Stomach smooth muscle (tissue), 2 donors: ENCODE results near the gene DAPK2.

Source experiments
- H3K27ac ChIP-seq: one replicate; pipeline ENCODE4 v1.7.0; 2013; ENCODE audit warnings: mild to moderate bottlenecking, low read length, inconsistent platforms
- H3K27me3 ChIP-seq, 2 donors: one replicate each; pipeline ENCODE4 v1.7.0; 2013; ENCODE audit warnings: low read length in 2 of 2; ENCODE audit not compliant: insufficient read depth in 2 of 2, control insufficient read depth in 1 of 2
- H3K36me3 ChIP-seq, 2 donors: one replicate each; pipeline ENCODE4 v1.7.0; 2013; ENCODE audit warnings: low read length in 2 of 2; ENCODE audit not compliant: control insufficient read depth in 2 of 2, insufficient read depth in 2 of 2
- H3K4me1 ChIP-seq: one replicate; pipeline ENCODE4 v1.7.0; 2013; ENCODE audit warnings: low read length; ENCODE audit not compliant: control insufficient read depth, insufficient read depth
- H3K4me3 ChIP-seq, 2 donors: one replicate each; pipeline ENCODE4 v1.7.0; 2013; ENCODE audit warnings: low read length in 2 of 2
- H3K9ac ChIP-seq, 2 donors: one replicate each; pipeline ENCODE4 v1.7.0; 2013; ENCODE audit warnings: low read length in 2 of 2, mild to moderate bottlenecking in 1 of 2
- H3K9me3 ChIP-seq, 2 donors: one replicate each; pipeline ENCODE4 v1.7.0; 2013; ENCODE audit warnings: low read length in 2 of 2; ENCODE audit not compliant: control insufficient read depth in 2 of 2
- donor health status: healthy.
- donor health status: Pancreatic carcinoma.

The DAPK2 gene

DNA sequence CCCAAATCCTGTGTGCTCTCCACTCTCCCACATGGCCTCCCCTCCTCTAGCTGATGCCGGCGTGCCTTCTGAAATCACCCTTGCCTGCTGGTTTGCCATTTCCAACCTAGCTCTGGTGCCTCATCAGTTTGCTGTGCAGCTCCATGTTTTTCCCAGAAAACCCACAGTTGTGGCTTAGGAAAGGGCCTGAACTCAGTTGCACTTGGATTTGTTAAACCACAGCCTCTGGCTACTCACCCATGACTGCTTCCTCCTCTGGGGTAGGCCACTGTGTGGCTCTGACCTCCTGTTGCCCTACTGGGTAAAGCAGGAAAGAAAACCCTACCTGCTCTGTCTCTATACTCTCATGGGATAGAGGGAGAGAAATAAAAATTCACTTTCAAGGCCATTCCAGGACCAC is 97.3 kb downstream of the DAPK2 start:
- Histone ChIP-seq H3K9ac (no peak overlapping the region), H3K36me3 (no peaks in the 10 kb centered on the region), H3K27ac (no peak overlapping the region), H3K27me3 (no peaks in the 10 kb centered on the region), H3K4me3 (no peak overlapping the region), H3K4me1 (peaks cover 6% of the 10 kb centered on the region), H3K9me3 (no peaks in the 10 kb centered on the region)

DNA sequence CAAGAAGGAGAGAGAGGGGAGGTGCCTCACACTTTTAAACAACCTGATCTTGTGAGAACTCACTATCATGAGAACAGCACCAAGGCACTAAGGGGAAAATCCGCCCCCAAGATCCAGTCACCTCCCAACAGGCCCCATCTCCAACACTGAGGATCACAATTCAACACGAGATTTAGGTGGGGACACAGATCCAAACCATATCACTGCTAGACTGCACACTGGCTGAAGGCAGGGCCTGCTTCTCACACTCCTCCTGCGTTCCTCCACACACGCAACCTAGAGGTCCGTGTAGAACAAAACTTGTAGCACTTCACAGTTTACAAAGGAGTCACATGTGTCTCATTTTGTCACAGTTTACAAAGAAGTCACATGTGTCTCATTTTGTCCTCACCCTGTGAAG is 97.8 kb downstream of the DAPK2 start:
- H3K36me3 ChIP-seq: no peaks in the 10 kb centered on the region
- no peaks in the 10 kb centered on the region for H3K9me3 ChIP-seq
- no peak overlapping the region for H3K4me3 ChIP-seq
- no peak overlapping the region for H3K9ac ChIP-seq
- H3K27ac ChIP-seq: no peak overlapping the region
- peaks cover 6% of the 10 kb centered on the region for H3K4me1 ChIP-seq
- H3K27me3 ChIP-seq: no peaks in the 10 kb centered on the region

DNA sequence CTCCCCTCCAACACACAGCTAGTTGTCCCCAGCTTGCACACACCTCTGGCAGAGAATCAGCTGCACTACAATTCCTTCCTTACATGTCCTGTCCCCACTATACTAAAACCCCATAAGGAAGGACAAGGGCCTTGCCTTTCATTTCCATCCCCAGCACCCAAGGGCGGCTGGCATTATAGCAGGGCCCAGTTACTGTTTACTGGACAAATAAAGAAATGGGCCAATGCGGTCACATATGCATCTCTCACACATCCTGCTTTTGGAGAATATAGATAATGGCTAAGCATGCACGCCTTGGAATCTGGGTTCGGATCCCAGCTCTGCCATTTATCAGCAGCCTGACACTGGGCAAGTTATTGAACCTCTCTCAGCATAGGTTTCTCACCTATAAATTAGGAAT is 99.1 kb downstream of the DAPK2 start:
- Histone ChIP-seq H3K9ac (no peak overlapping the region), H3K27me3 (no peaks in the 10 kb centered on the region), H3K4me3 (no peak overlapping the region), H3K36me3 (no peaks in the 10 kb centered on the region), H3K9me3 (no peaks in the 10 kb centered on the region), H3K27ac (no peak overlapping the region), H3K4me1 (peaks cover 6% of the 10 kb centered on the region)

- no peaks in the 10 kb centered on the region for H3K9me3 ChIP-seq
- no peak overlapping the region for H3K4me3 ChIP-seq
- H3K4me1 ChIP-seq: peaks cover 7% of the 10 kb centered on the region
- no peak overlapping the region for H3K9ac ChIP-seq
- H3K36me3 ChIP-seq: no peaks in the 10 kb centered on the region
- no peak overlapping the region for H3K27ac ChIP-seq
- H3K27me3 ChIP-seq: no peaks in the 10 kb centered on the region
Measured at GRCh38 chr15:63946524-63947065, 99.7 kb downstream of the DAPK2 start.

- H3K27ac ChIP-seq: no peak overlapping the region
- no peaks in the 10 kb centered on the region for H3K36me3 ChIP-seq
- H3K9ac ChIP-seq: no peak overlapping the region
- no peaks in the 10 kb centered on the region for H3K9me3 ChIP-seq
- no peaks in the 10 kb centered on the region for H3K27me3 ChIP-seq
- H3K4me1 ChIP-seq: peaks cover 11% of the 10 kb centered on the region
- no peak overlapping the region for H3K4me3 ChIP-seq
Measured at GRCh38 chr15:63945838-63946298, 100.4 kb downstream of the DAPK2 start.

DNA sequence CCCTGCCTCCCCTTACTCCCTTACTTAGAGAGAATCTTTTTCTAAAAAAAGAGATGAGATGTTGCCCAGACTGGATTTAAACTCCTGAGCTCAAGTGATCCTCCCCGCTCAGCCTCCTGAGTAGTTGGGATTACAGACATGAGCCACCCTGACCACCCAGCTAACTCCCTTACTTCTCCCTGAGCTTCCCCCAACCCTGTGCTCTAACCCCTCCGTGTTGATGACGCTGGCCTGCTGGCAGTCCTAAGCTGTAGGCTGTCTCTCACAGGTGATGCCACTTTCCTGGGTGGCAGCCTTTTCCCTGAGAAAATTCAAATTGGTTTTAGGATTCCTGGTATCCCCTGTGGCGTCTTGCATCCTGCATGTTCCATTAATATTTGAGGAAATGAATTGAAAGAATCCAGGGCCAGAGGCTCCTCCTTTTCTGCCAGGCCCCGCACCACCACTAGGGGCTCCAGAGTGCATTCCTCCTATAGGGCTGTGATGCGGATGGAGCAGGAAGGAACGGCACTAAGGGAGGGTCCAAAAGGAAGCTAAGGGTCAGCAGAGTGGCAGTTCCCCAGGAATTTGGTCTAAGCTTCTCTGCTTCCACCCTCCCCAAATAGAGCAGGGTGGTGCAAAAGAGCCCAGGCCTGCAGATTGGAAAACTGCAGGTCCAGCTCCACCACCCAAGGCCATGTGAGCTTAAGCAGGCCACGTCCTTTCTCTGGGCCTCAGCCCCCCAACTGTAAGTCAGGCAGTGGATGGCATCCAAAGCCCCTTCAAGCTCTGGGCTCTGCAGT is 101.1 kb downstream of the DAPK2 start:
- Histone ChIP-seq H3K27me3 (no peaks in the 10 kb centered on the region), H3K9me3 (no peaks in the 10 kb centered on the region), H3K36me3 (no peaks in the 10 kb centered on the region), H3K27ac (no peak overlapping the region), H3K4me1 (peaks cover 11% of the 10 kb centered on the region), H3K4me3 (no peak overlapping the region), H3K9ac (no peak overlapping the region)

DNA sequence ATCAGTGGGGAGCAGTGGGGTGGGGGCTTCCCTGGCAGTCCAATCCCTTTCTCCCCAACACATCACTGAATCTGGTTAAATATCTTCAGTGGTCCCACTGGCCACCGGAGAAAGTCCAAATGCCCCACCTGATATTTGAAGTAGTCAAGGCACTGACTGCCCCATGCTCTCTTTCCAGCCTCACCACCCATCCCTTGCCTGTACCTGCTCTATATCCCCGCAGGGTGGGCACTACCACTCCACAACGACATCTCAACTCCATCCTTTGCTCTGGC is 101.7 kb downstream of the DAPK2 start:
- Histone ChIP-seq H3K36me3 (no peaks in the 10 kb centered on the region), H3K4me1 (peaks cover 15% of the 10 kb centered on the region), H3K27ac (no peak overlapping the region), H3K9ac (no peak overlapping the region), H3K9me3 (no peaks in the 10 kb centered on the region), H3K4me3 (no peak overlapping the region), H3K27me3 (no peaks in the 10 kb centered on the region)

GRCh38 chr15:63943829-63944680 is 102.2 kb downstream of the DAPK2 start:
- no peaks in the 10 kb centered on the region for H3K9me3 ChIP-seq

DNA sequence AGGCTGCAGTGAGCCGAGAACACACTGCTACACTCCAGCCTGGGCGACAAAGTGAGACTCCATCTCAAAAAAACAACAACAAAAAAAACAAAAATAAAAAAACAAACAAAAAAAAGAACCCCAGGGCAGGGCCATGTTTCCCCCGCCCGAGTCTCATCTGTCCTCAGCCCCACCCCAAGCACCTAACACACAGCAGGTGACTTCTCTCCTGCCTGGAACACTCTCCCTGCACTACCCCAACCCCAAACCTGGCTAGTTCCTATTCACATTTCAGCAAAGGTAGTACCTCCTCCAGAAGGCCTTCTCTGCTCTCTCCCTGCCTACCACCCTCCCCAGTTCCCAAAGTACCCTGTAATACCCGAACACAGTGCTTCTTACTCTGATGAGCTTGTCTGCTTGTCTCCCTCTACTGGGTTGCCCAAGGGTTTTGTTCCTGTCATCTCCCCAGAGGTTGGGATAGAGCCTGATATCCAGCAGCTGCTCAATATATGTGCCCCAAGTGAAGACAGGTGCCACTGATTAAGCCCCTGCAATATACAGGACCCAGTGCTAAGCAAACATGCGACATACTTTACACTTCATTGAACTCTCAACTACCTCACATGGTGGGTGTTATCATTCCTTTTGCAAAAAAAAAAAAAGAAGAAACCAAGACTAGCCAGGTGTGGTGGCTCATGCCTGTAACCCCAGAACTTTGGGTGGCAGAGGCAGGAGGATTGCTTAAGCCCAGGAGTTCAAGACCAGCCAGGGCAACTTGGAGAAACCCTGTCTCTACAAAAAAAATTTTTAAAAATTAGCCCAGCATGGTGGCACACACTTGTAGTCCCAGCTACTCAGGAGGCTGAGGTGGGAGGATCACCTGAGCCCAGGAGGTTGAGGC is 103.6 kb downstream of the DAPK2 start:
- peaks cover 16% of the 10 kb centered on the region for H3K4me1 ChIP-seq
- H3K27ac ChIP-seq: no peak overlapping the region
- H3K9me3 ChIP-seq: no peaks in the 10 kb centered on the region
- H3K36me3 ChIP-seq: no peaks in the 10 kb centered on the region
- no peak overlapping the region for H3K4me3 ChIP-seq
- no peaks in the 10 kb centered on the region for H3K27me3 ChIP-seq
- no peak overlapping the region for H3K9ac ChIP-seq

More at GRCh38 chr15:63943829-63944680, 102.2 kb downstream of the DAPK2 start:
- Histone ChIP-seq H3K27me3 (no peaks in the 10 kb centered on the region), H3K4me1 (peaks cover 16% of the 10 kb centered on the region), H3K27ac (no peak overlapping the region), H3K4me3 (no peak overlapping the region), H3K36me3 (no peaks in the 10 kb centered on the region), H3K9ac (no peak overlapping the region)

DNA sequence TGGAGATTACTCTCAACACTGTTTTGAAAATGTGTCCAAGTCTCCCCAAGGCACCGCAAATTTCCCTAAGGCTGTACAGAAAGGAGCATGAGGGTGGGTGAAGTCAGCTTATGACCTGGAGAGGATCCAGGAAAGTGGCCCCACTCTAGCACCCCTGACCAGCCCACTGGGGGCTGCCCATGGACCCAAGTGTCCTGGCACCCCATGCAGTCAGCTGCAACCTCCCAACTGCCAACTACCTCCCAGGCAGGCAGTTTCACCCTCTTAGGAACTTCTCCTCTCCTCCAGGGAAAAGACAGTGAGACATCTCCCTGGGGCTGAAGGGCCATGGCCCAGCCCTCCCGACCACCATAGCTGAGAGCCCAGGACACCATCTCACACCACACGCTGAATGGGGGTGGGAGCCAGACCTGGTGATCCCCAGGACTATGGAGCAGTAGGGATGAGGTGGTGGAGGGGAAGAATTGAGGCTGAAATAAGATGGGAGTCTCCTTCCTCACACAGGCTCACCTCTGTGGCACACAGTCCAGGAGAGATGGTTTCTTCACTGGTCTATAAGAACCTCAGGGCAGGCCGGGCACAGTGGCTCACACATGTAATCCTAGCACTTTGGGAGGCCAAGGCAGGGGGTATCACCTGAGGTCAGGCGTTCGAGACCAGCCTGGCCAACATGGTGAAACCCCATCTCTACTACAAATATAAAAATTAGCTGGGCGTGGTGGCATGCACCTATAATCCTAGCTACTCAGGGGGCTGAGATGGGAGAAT is 104.4 kb downstream of the DAPK2 start:
- H3K9ac ChIP-seq: no peak overlapping the region
- H3K4me3 ChIP-seq: no peak overlapping the region
- H3K9me3 ChIP-seq: no peaks in the 10 kb centered on the region
- no peak overlapping the region for H3K27ac ChIP-seq
- no peaks in the 10 kb centered on the region for H3K36me3 ChIP-seq
- H3K4me1 ChIP-seq: peaks cover 16% of the 10 kb centered on the region
- no peaks in the 10 kb centered on the region for H3K27me3 ChIP-seq
